ENCODE data around the gene PITX2. TPM values are rescaled to one million over a fixed set of nuclear protein-coding genes. Genes with fewer than 3 reads are reported as not detected.

PITX2 gene
- total and polyA plus RNA-seq, 2 of the 8 experiments (the other 6 are each of a cell fraction or from before 2014, with no cell fraction given) = 0.09 to 0.67 TPM

GRCh38 chr4:110629780-110630687 is 7.2 kb upstream of the PITX2 start (continued):
- no peak for TF ChIP-seq CHD7 (IDR thresholded peaks at IDR 0.05; ENCODE audit: insufficient replicate concordance, low read length)
- no peak for TF ChIP-seq RBBP5 (IDR thresholded peaks at IDR 0.05; ENCODE audit: borderline replicate concordance, low read depth, low read length)
- no peak for TF ChIP-seq MAFK (IDR thresholded peaks at IDR 0.05; ENCODE audit: low read depth, low read length)
- no peak for TF ChIP-seq JUND (IDR thresholded peaks at IDR 0.05; ENCODE audit: low read length)
- no peak for TF ChIP-seq CHD1 (IDR thresholded peaks at IDR 0.05; ENCODE audit: low read depth, low read length)
